HepG2 (cell line): ENCODE data around the gene SMIM10L1. TPM values are rescaled to one million over a fixed set of nuclear protein-coding genes. Genes with fewer than 3 reads are reported as not detected.

ENCODE experiments used
- ATAC-seq: fragments of 200-7000 bp; cut with Tn5 transposase; 3 replicates; pipeline ENCODE4 v1.9.1; 2020; ENCODE audit warnings: mild to moderate bottlenecking, moderate library complexity
- BruUV-seq: library from RNA; stranded (reverse); fragments of 400-500 nt; replicated peaks from 2 replicates; lab custom pipeline; 2021; lab: Mats Ljungman, UMichigan
- CTCF ChIA-PET: fragments of 300-600 bp; formaldehyde crosslinking; extraction: SDS; loops from one replicate; lab custom pipeline; 2021; ENCODE audit warnings: low total read pairs, inconsistent platforms, low intra/inter-chr PET ratio; lab: Yijun Ruan, JAX
- POLR2A ChIA-PET: fragments of 350-600 bp; sonication (Branson Sonifier 250); formaldehyde crosslinking; loops from one replicate; lab custom pipeline; 2020; ENCODE audit warnings: antibody characterized with exemption, inconsistent platforms; lab: Yijun Ruan, JAX
- DNase-seq: peaks from one replicate; pipeline ENCODE4 v3.0.0-alpha.2; 2015; ENCODE audit warnings: low spot score
- FAIRE-seq: peaks from 3 replicates; lab custom pipeline; 2011; peaks lifted over from hg19 to GRCh38; lab: Jason Lieb, UNC
- H2AFZ ChIP-seq: one replicate; pipeline ENCODE4 v1.6.1; 2011; ENCODE audit warnings: low read length, inconsistent platforms
- H3K27ac ChIP-seq: fragments of 300-600 bp; 3 replicates; pipeline ENCODE4 v1.8.0; 2011; ENCODE audit warnings: mixed run types, mild to moderate bottlenecking, mixed read lengths, low read length, inconsistent platforms; ENCODE audit not compliant: insufficient read depth; ENCODE audit errors: extremely low read length
- H3K27me3 ChIP-seq, 2 experiments: fragments of 200-600 bp in 1 of 2; 2 replicates in 1 of 2; 3 replicates in 1 of 2; pipeline versions ENCODE4 v1.6.0 to v1.8.0; 2011; ENCODE audit warnings: low read length in 2 of 2, mild to moderate bottlenecking in 2 of 2, moderate library complexity in 2 of 2, inconsistent platforms in 1 of 2; ENCODE audit not compliant: insufficient read depth in 2 of 2, control insufficient read depth in 1 of 2
- H3K36me3 ChIP-seq, 2 experiments: fragments of 200-600 bp in 1 of 2; replicated peaks in 1 of 2; 2 replicates in 1 of 2; 3 replicates in 1 of 2; pipeline versions ENCODE4 v1.5.1 to v1.8.0; 2011; ENCODE audit warnings: low read length in 2 of 2, inconsistent platforms in 1 of 2; ENCODE audit not compliant: insufficient read depth in 2 of 2, control insufficient read depth in 1 of 2
- H3K4me1 ChIP-seq: 2 replicates; pipeline ENCODE4 v1.5.1; 2012; ENCODE audit warnings: low read length, inconsistent platforms; ENCODE audit not compliant: insufficient read depth
- H3K4me2 ChIP-seq: 2 replicates; pipeline ENCODE4 v1.6.0; 2011; ENCODE audit warnings: low read depth, low read length, inconsistent platforms
- H3K4me3 ChIP-seq, 3 experiments: fragments of 200-600 bp in 1 of 3; sonication (generic), shearing (Covaris generic) in 1 of 3; replicated peaks in 1 of 3; 2 replicates each; pipeline ENCODE4 v1.5.1; 2011 to 2016; ENCODE audit warnings: low read length in 3 of 3, inconsistent platforms in 2 of 3, low read depth in 2 of 3, mild to moderate bottlenecking in 2 of 3, control low read depth in 1 of 3, mixed read lengths in 1 of 3; ENCODE audit not compliant: insufficient read depth in 1 of 3
- H3K79me2 ChIP-seq: one replicate; pipeline ENCODE4 v1.6.1; 2011; ENCODE audit warnings: low read length, inconsistent platforms; ENCODE audit not compliant: insufficient read depth
- H3K9ac ChIP-seq: 2 replicates; pipeline ENCODE4 v1.6.0; 2011; ENCODE audit warnings: mild to moderate bottlenecking, low read depth, low read length, inconsistent platforms; ENCODE audit not compliant: insufficient read depth
- H3K9me3 ChIP-seq: 2 replicates; pipeline ENCODE4 v1.5.1; 2012; ENCODE audit warnings: mild to moderate bottlenecking, low read length
- H4K20me1 ChIP-seq: 2 replicates; pipeline ENCODE4 v1.6.0; 2011; ENCODE audit warnings: inconsistent platforms, mild to moderate bottlenecking, low read length, moderate library complexity; ENCODE audit not compliant: insufficient read depth
- FIP1L1 ChIP-seq: fragments of 200-400 bp; formaldehyde crosslinking; IDR thresholded peaks from 2 replicates; pipeline ENCODE4 v1.6.1; 2018; ENCODE audit warnings: low read depth, mild to moderate bottlenecking, low read length, moderate library complexity, borderline replicate concordance; ENCODE audit not compliant: insufficient read depth
- GABPB1 ChIP-seq: IDR thresholded peaks from 2 replicates; pipeline ENCODE4 v1.6.1; 2016; ENCODE audit warnings: mild to moderate bottlenecking, missing genetic modification reagents, moderate library complexity, missing compliant biosample characterization
- HES4 ChIP-seq: sonication (generic); formaldehyde crosslinking; IDR thresholded peaks from 2 replicates; pipeline ENCODE4 v1.9.0; 2021; ENCODE audit warnings: mild to moderate bottlenecking, missing genetic modification reagents, borderline replicate concordance
- HNRNPK ChIP-seq: fragments of 200-400 bp; formaldehyde crosslinking; IDR thresholded peaks from 2 replicates; pipeline ENCODE4 v1.6.1; 2018; ENCODE audit warnings: low read length, low read depth, moderate library complexity, mild to moderate bottlenecking; ENCODE audit not compliant: poor library complexity, severe bottlenecking
- IKZF4 ChIP-seq: sonication (generic); formaldehyde crosslinking; IDR thresholded peaks from 2 replicates; pipeline ENCODE4 v1.5.1; 2020; ENCODE audit warnings: borderline replicate concordance, mild to moderate bottlenecking, low read depth, missing genetic modification reagents; ENCODE audit errors: not compliant biosample characterization
- KDM2A ChIP-seq: sonication (generic); formaldehyde crosslinking; IDR thresholded peaks from 2 replicates; pipeline ENCODE4 v1.4.0; 2020; ENCODE audit warnings: low read depth, missing genetic modification reagents, borderline replicate concordance
- MTF1 ChIP-seq: sonication (generic); formaldehyde crosslinking; IDR thresholded peaks from 2 replicates; pipeline ENCODE4 v1.5.0; 2020; ENCODE audit warnings: missing genetic modification reagents
- PCBP1 ChIP-seq: fragments of 200-400 bp; formaldehyde crosslinking; IDR thresholded peaks from 2 replicates; pipeline ENCODE4 v1.6.1; 2017; ENCODE audit warnings: mild to moderate bottlenecking, low read depth, low read length, borderline replicate concordance
- SRY ChIP-seq: sonication (generic); formaldehyde crosslinking; IDR thresholded peaks from 2 replicates; pipeline ENCODE4 v1.8.0; 2022; ENCODE audit warnings: mild to moderate bottlenecking, missing genetic modification reagents
- ZNF317 ChIP-seq: sonication (generic); formaldehyde crosslinking; IDR thresholded peaks from 2 replicates; pipeline ENCODE4 v1.5.0; 2020; ENCODE audit warnings: mild to moderate bottlenecking, missing genetic modification reagents
- ZNF331 ChIP-seq: sonication (generic); formaldehyde crosslinking; IDR thresholded peaks from 2 replicates; pipeline ENCODE4 v1.4.0; 2020; ENCODE audit warnings: missing genetic modification reagents
- ZNF564 ChIP-seq: sonication (generic); formaldehyde crosslinking; IDR thresholded peaks from 2 replicates; pipeline ENCODE4 v1.8.1; 2023; ENCODE audit warnings: mild to moderate bottlenecking, missing genetic modification reagents
- WGBS: methylation state at CpG from one replicate; pipeline ENCODE4 v1.1.6; 2017; ENCODE audit warnings: low lambda C conversion rate; 5-methylcytosine and 5-hydroxymethylcytosine counted together
- in situ Hi-C: cut with HindIII; loops from 2 replicates; pipeline ENCODE4 v1.10.0; 2017; ENCODE audit warnings: low pct_unique_long_range_greater_than_20kb; ENCODE audit not compliant: extremely low pct_ligation_motif_present
- intact Hi-C: fragments of 100-400 bp; cut with micrococcal nuclease; formaldehyde crosslinking; loops from one replicate; pipeline ENCODE4 v1.10.0; 2022; ENCODE audit not compliant: unreplicated experiment
- polyA plus RNA-seq, 8 experiments: library from polyadenylated mRNA; depleted of rRNA in 3 of 8; stranded (reverse) in 7 of 8; unstranded in 1 of 8; fragments of >200 nt; fragmentation: Illumina TruSeq in 4 of 8; extraction: Trizol in 4 of 8; gene quantifications; 2 replicates each; pipeline versions ENCODE4 v1.2.1 to v1.2.3, GENCODE V29; 2011 to 2016; ENCODE audit warnings: low read depth in 4 of 8, missing spikeins in 1 of 8, mixed read lengths in 1 of 8; ENCODE audit not compliant: insufficient read depth in 1 of 8
- total RNA-seq, 5 experiments: library from RNA; depleted of rRNA; stranded (reverse); fragments of >200 nt; fragmentation: Illumina TruSeq; extraction: Trizol; gene quantifications; 2 replicates each; pipeline ENCODE4 v1.2.3, GENCODE V29; 2016; ENCODE audit warnings: low read depth in 1 of 5
- TF ChIP-seq, protein P1 (sequence below): conservative IDR thresholded peaks from 2 replicates; pipeline ENCODE4 v1.6.1; 2018; ENCODE audit warnings: missing genetic modification reagents
- TF ChIP-seq, protein P2 (sequence below): sonication (generic); formaldehyde crosslinking; IDR thresholded peaks from 2 replicates; pipeline ENCODE4 v1.5.1; 2020; ENCODE audit warnings: mild to moderate bottlenecking, missing genetic modification reagents, borderline replicate concordance

The SMIM10L1 gene
- total and polyA plus RNA-seq, 2 of the 13 experiments (the other 11 are each of a cell fraction or from before 2014, with no cell fraction given), result 3.7 to 11.8 TPM

DNA sequence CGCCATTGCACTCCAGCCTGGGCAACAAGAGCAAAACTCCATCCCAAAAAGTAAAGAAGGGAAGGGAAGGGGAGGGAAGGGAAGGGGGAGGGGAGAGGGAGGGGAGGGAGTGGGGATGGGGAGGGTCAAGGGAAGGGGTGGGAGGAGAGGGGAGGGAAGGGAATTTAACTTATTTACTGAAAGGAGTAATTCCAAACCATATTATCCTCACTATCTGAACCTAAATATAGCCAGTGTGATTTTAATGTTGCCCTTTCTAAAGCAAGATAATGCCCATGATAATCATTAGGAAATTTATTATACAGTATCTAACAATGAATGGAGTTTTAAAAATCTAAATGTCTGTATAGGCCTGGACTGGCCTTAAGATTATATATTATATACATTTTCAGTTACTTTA is 7.3 kb downstream of the SMIM10L1 start:
- intact Hi-C loops (no loop called here), in situ Hi-C loops (no loop called here)
- Histone ChIP-seq H2AFZ (no peak overlapping the region), H3K9ac (no peak overlapping the region), H3K4me1 (peaks cover 3% of the 10 kb centered on the region), H3K36me3 (no peaks in the 10 kb centered on the region), H3K79me2 (peaks cover 4% of the 10 kb centered on the region), H3K27me3 (no peaks in the 10 kb centered on the region)
- no TSS peak for BruUV-seq
- no peak for ATAC-seq
- TF ChIP-seq, protein P1, sequence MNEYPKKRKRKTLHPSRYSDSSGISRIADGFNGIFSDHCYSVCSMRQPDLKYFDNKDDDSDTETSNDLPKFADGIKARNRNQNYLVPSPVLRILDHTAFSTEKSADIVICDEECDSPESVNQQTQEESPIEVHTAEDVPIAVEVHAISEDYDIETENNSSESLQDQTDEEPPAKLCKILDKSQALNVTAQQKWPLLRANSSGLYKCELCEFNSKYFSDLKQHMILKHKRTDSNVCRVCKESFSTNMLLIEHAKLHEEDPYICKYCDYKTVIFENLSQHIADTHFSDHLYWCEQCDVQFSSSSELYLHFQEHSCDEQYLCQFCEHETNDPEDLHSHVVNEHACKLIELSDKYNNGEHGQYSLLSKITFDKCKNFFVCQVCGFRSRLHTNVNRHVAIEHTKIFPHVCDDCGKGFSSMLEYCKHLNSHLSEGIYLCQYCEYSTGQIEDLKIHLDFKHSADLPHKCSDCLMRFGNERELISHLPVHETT (CRISPR knock-in tag), result no peak
- TF ChIP-seq IKZF4 (CRISPR knock-in tag) (no peak), ZNF317 (CRISPR knock-in tag) (no peak), KDM2A (CRISPR knock-in tag) (no peak), ZNF331 (CRISPR knock-in tag) (no peak), SRY (CRISPR knock-in tag) (no peak), HES4 (CRISPR knock-in tag) (no peak), PCBP1 (peak; percentile 78; the same call in 1 of the 2 replicates), MTF1 (no peak), HNRNPK (peak; percentile 93), FIP1L1 (no peak), GABPB1 (CRISPR knock-in tag) (no peak), ZNF564 (CRISPR knock-in tag) (no peak)
- TF ChIP-seq, protein P2, sequence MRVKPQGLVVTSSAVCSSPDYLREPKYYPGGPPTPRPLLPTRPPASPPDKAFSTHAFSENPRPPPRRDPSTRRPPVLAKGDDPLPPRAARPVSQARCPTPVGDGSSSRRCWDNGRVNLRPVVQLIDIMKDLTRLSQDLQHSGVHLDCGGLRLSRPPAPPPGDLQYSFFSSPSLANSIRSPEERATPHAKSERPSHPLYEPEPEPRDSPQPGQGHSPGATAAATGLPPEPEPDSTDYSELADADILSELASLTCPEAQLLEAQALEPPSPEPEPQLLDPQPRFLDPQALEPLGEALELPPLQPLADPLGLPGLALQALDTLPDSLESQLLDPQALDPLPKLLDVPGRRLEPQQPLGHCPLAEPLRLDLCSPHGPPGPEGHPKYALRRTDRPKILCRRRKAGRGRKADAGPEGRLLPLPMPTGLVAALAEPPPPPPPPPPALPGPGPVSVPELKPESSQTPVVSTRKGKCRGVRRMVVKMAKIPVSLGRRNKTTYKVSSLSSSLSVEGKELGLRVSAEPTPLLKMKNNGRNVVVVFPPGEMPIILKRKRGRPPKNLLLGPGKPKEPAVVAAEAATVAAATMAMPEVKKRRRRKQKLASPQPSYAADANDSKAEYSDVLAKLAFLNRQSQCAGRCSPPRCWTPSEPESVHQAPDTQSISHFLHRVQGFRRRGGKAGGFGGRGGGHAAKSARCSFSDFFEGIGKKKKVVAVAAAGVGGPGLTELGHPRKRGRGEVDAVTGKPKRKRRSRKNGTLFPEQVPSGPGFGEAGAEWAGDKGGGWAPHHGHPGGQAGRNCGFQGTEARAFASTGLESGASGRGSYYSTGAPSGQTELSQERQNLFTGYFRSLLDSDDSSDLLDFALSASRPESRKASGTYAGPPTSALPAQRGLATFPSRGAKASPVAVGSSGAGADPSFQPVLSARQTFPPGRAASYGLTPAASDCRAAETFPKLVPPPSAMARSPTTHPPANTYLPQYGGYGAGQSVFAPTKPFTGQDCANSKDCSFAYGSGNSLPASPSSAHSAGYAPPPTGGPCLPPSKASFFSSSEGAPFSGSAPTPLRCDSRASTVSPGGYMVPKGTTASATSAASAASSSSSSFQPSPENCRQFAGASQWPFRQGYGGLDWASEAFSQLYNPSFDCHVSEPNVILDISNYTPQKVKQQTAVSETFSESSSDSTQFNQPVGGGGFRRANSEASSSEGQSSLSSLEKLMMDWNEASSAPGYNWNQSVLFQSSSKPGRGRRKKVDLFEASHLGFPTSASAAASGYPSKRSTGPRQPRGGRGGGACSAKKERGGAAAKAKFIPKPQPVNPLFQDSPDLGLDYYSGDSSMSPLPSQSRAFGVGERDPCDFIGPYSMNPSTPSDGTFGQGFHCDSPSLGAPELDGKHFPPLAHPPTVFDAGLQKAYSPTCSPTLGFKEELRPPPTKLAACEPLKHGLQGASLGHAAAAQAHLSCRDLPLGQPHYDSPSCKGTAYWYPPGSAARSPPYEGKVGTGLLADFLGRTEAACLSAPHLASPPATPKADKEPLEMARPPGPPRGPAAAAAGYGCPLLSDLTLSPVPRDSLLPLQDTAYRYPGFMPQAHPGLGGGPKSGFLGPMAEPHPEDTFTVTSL, result no peak
- TF ChIP-seq, all 625 proteins: peak for 2
- Histone ChIP-seq H3K4me2 (no peak overlapping the region), H3K27ac (no peak overlapping the region), H4K20me1 (no peaks in the 10 kb centered on the region), H3K9me3 (no peaks in the 10 kb centered on the region), H3K4me3 (no peak overlapping the region)
- CTCF ChIA-PET, result no interaction called here
- POLR2A ChIA-PET, result no interaction called here
- FAIRE-seq, result no peak
- no peak for DNase-seq
- 100% methylated on average over 1 of the region's 1 CpG for WGBS
